HG02623 (cell line): ENCODE data around the gene DEDD2.
A peak's percentile ranks its signal among the peaks of the same experiment; 100 is the strongest.
"Not testable (repeated sequence)": the region's sequence is repeated elsewhere in the genome, so short reads cannot be mapped to it uniquely, and the experiment has no call there.

Source experiments
- ATAC-seq: cut with Tn5 transposase; IDR thresholded peaks from one replicate; pipeline ENCODE4 v1.9.1; 2021; ENCODE audit warnings: moderate library complexity; ENCODE audit not compliant: unreplicated experiment

Gene DEDD2

DNA sequence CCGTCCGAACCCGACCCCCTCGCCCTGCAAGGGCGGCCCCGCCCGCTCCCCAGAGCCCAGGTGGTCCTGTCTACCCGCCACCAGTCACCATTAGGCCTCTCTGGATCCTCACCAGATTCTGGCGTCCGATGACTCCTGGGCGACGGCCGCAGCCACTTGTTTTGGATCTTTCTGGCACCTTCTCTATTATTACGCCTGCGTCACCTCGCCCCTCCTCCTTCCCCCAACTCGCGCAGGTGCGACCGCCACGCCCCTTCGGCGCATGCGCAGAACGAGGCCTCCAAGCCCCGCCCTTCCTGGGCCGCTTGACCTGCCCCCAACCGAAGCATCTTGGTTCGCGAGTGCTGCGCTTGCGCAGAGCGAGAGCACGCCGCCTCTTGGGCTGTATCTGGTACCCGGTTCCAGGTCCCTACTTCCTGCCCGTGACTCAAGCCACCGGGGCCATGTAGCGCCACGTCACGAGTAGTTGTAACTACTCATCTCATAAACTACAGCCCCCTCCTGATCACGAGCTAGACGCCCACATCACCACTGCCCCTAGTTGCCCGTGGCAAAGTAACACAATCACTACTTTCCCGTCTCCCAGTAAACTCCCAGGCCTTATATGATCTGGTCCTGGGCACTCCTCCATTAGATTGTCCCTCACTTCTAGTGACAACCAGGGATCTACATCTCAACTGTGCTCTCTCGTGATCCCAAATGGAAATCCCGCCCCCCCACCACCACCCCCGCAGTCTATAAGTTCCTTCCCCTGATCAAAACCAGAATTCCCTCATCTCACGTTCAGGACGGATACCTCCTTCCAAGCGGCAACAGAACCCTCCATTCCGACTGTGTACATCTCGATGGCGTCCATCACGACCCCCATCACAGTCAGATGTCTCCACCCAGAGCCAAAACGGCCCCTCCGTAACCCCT lies at the start of gene DEDD2:
DEDD2 (minus strand) TSS at position 158 of the 918 bp plus-strand sequence. CDS start 670 bp downstream, outside the sequence.
- peak; percentile 71 for ATAC-seq

DNA sequence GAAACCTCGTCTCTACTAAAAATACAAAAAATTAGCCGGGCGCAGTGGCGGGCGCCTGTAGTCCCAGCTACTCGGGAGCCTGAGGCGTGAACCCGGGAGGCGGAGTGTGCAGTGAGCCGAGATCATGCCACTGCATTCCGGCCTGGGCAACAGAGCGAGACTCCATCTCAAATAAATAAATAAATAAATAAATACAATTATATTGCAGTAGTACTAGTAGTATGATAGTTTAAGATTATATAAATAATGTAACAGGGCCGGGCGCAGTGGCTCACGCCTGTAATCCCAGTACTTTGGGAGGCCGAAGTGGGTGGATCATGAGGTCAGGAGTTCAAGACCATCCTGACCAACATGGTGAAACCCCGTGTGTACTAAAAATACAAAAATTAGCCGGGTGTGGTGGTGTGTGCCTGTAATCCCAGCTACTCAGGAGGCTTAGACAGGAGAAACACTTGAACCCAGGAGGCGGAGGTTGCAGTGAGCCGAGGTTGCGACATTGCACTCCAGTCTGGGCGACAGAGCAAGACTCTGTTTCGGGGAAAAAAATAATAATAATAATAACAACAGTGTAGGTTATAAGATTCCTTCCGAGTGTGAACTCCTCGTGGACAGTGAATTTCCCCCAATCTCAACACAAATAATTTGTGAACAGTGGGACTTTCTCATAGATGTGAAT lies 49.6 kb upstream of the DEDD2 start:
- ATAC-seq = not testable (repeated sequence)

DNA sequence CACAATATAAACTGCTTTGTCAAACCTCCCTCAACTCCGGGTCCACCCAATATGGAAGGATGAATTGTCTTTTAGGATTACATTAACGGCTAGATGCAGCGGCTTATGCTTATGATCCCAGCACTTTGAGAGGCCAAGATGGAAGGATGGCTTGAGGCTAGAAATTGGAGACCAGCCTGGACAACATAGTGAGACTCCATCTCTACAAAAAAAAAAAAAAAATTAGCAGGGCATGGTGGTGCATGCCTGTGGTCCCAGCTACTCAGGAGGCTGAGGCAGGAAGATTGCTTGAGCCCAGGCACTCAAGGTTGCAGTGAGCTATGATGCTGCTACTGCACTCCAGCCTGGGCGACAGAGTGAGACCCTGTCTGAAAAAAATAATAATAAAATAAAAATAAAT lies 48.6 kb upstream of the DEDD2 start:
- not testable (repeated sequence) for ATAC-seq

DNA sequence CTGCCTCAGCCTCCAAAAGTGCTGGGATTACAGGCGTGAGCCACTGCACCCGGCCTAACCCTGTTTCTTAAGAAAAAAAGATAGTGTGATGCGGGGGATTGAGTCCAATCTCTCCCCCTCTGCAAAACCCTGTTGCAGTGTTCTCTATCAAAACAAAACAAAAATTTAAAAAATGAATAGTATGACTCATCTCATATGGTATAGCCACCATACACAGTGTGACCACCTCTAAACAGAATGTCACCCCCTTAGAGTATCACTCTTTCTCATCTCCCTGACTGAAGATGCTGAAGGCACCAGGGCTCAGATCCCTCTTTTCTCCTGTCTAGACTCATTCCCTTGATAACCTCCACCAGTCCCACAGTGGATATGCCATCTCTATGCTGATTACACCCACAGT lies 44.3 kb upstream of the DEDD2 start:
- no peak for ATAC-seq

DNA sequence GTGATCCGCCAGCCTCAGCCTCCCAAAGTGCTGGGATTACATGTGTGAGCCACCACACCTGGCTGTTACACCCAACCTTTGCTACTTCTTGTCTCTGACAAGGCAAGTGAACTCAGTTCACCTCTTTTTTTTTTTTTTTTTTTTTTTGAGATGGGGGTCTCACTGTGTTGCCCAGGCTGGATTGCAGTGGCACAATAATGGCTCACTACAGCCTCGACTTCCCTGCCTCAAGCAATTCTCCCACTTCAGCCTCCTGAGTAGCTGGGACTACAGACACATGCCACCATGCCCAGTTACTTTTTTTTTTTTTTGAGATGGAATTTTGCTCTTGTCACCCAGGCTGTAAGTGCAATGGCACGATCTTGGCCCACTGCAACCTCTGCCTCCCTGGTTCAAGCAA lies 40.4 kb upstream of the DEDD2 start:
- not testable (repeated sequence) for ATAC-seq

- no peak for ATAC-seq
Measured at GRCh38 chr19:42255766-42256745, 38.6 kb upstream of the DEDD2 start.

- ATAC-seq = peak; percentile 72
Measured at GRCh38 chr19:42254850-42255765, 37.6 kb upstream of the DEDD2 start, which contains the start of gene ERF. ERF (minus strand) TSS chr19:42255128; CDS start chr19:42254999, 129 bp downstream.

- peak; percentile 20 for ATAC-seq
Measured at GRCh38 chr19:42254089-42254849, 36.8 kb upstream of the DEDD2 start.

DNA sequence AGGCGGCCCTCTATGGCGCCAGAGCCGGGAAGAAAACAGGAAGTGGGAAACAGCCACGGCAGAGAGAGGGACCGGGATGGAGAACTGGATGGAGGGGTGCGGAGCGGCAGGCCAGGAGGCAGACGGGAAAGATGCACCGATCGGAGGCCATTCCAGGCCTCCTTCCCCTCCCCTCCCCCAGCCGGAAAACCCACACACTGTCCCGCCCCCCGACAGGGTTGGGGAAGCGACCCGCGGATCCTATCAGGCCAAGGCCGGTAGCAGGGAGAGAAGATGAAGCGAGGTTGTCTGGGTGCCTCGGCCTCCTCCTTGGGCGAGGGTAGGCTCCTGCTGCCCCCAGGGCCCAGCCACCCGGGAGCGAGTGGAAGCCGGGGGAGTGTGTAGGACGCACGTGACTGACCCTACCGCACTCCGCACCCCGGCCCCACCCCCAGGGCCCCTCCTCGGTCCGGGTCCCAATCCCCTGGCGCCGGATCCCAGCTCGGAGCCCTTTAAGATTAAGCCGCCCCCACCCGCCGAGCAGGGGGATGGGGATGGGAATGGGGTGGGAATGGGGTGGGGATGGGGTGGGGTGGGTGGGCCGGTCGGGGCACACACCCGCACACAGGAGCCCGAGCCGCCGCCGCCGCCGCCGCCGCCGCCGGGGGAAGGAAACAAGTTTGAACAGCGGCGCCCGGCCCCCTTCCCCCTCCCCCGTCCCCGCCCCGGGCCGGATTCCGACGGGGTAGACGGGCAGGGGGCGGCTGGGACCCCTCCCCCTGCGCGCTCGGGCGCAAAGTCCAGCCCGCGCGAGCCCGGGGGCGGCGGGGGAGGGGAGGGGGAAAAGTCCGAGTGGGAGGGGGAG lies 36.0 kb upstream of the DEDD2 start:
- peak; percentile 11 for ATAC-seq

- ATAC-seq = no peak
Measured at GRCh38 chr19:42252365-42253244, 35.1 kb upstream of the DEDD2 start.

DNA sequence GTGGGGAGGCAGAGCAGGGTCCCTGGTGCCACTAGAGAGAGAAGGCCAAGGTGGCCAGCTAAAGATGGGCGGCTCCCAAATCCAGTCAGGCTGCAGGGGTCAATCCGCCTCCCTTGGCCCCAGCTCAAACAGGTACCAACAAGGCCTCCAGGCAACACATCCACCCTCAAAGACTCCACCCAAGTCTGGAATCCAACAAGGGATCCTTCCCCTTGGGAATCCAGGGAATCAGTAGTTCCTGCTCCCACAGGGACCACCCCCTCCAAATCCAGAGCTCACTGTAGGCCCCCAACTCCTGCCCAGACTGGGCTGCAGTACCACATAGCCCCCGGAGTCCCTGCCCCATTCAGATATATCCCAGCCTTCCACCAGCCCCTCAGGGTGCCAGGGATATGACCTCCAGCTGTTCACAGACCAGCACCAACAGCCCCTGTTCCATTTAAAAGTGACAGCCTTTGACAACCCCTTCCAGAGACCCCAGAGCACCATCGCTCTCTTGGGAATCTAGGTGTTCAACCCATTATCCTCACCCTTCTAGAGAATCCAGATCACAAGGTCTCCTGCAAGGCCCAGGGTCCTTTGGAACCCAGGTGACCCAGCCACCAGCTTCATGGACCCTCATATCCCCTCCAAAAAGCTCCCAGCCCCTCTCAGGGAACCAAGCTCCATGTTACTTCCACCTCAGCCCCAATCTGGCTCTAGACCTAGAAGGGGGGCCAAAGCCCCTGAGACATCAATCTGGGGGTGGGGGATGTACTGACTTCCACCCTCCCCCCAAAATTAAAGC lies 34.3 kb upstream of the DEDD2 start:
- no peak for ATAC-seq

GRCh38 chr19:42250666-42251531 lies 33.4 kb upstream of the DEDD2 start:
- ATAC-seq = no peak

DNA sequence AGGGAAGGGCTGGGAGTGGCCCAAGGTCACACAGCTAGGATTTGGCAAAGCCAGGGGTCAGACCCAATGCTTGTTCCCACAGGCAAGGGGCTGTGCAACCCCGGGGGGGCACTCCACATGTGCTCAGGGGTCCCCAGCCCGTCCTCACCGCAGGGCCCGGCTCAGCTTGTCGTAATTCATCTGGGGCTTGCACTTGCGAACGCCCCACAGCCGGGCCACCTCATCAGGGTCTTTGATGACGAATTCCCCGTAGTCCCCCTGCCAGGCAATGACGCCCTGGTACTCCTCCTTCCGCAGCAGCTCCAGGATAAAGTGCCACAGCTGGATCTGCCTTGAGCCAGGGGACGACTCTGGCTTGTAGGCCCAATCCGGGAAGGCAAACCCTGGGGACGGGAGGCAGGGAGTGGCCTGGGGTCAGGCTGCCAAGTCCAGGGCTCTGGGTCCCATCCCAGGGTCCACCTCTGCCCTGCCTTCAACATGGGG lies 32.7 kb upstream of the DEDD2 start:
- ATAC-seq = no peak

GRCh38 chr19:42249769-42250168 lies 32.3 kb upstream of the DEDD2 start:
- ATAC-seq = no peak

DNA sequence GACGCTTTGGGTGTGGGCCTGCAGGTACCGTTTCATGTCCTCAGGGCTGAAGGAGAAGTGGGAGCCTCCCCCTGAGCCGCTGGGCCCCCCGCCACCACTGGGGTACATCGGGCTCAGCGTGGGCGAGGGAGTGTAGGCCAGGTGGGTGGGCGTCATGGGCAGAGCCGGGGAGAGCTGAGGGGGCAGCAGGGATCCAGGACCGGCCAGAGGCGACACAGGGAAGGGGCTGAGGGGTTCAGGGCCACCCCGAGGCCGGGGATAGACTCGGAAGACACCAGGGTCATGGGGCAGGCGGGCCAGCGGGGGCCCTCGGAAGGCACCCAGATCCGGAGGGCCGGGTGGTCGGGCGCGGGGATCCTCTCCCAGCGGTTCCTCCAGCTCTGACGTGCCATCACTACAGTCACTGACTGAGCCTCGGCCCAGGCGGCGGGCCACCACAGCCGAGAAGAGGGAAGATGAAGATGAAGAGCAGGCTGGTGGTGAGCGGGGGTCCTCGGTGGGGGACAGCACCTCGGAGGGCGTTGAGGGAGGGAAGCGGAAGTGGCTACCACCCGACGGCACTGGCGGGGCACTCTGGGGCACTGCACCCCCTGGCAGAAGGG lies 31.8 kb upstream of the DEDD2 start:
- no peak for ATAC-seq
